LNCaP clone FGC (cell line): ENCODE results near the gene SLC9A3.

Source experiments
- DNase-seq: peaks from one replicate; pipeline ENCODE4 v3.0.0-alpha.2; 2011; ENCODE audit warnings: low read depth
- H3K4me3 ChIP-seq: 2 replicates; pipeline ENCODE4 v1.5.1; 2011; ENCODE audit warnings: mild to moderate bottlenecking, low read depth, low read length, control low read depth
- TF ChIP-seq, protein P1 (sequence below): IDR thresholded peaks from 2 replicates; pipeline ENCODE4 v1.5.1; 2012; ENCODE audit warnings: mild to moderate bottlenecking; ENCODE audit not compliant: control insufficient read depth, insufficient read depth; ENCODE audit errors: extremely low read depth

SLC9A3 gene

DNA sequence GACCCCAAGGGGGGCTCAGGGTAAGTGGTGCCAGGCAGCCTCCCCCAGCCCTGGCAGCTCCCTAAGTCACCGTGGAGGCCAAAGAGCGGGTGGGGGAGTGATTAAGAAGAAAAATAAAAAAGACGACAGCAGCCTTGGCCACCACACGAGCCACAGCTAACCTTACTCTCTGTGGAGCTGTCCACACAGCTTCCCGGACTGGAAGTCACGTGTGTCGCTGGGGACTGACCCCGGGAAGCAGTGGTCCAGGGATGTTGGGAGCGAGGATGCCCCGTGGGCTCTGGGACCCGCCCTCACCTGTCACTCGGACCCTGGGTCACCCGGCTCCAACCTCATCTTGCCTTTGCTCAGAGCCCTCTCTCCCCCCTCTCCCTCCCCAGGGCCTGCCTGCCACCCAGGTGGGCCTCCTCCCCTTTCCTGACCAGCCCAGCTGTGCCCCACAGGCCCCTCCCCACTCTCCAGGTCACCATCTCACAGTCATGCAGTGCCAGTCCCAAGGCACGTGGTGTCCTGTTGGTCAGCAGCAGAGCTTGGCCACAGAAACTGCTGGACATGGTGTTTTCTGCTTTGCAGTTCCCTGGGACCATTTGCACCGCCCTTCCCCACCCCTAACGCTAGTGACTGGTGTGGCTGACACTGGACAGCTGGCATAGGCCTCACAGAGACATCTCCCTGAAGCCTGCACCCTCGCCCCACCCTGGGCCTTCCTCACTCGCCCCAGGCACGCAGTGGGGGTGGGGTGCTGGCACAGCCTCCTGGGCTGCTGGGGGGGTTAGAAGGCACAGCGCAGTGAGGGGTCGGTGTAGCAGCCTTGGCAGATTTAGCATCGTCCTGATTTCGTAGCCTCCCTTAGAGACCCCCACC is 91.1 kb downstream of the SLC9A3 start:
- TF ChIP-seq, protein P1, sequence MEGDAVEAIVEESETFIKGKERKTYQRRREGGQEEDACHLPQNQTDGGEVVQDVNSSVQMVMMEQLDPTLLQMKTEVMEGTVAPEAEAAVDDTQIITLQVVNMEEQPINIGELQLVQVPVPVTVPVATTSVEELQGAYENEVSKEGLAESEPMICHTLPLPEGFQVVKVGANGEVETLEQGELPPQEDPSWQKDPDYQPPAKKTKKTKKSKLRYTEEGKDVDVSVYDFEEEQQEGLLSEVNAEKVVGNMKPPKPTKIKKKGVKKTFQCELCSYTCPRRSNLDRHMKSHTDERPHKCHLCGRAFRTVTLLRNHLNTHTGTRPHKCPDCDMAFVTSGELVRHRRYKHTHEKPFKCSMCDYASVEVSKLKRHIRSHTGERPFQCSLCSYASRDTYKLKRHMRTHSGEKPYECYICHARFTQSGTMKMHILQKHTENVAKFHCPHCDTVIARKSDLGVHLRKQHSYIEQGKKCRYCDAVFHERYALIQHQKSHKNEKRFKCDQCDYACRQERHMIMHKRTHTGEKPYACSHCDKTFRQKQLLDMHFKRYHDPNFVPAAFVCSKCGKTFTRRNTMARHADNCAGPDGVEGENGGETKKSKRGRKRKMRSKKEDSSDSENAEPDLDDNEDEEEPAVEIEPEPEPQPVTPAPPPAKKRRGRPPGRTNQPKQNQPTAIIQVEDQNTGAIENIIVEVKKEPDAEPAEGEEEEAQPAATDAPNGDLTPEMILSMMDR, result no peak
- no peak for DNase-seq
- no peak overlapping the region for H3K4me3 ChIP-seq

DNA sequence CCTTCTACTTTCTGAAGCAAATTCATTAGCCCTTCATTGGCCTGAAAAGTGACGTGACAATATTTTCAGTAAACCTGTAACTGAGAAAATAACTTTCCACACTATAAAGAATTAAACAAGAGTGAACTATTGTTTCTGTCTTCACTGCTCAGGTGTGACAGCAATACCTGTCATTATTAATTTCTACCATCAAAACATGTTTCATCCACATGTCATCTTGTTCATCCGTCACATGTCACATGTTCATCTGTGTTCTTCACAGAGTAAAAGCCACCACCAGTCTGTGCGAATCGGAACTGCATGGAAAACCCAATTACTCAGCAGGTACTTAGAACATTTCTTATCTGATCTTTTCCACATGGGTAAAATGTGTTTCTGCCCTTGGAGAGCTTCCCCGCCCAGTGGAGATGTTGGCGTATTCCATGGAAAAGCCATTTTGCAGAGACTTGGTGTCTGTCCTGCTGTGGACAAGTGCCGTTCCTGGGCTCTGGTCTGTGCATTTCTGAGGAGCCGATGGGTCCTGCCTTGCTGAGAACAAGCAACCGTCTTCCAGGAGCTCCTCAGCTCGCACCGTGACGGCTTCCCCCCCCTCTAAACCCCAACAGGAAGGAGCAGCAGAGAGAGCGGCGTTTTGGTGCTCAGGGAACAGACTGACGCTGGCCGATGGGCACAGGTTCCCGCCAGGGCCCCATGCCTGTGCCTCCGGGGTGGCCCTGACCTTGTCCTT is 91.9 kb downstream of the SLC9A3 start:
- TF ChIP-seq, protein P1, result no peak
- no peak for DNase-seq
- no peak overlapping the region for H3K4me3 ChIP-seq

GRCh38 chr5:431711-432050 is 92.6 kb downstream of the SLC9A3 start:
- no peak for DNase-seq
- no peak overlapping the region for H3K4me3 ChIP-seq
- TF ChIP-seq, protein P1, result no peak

- no peak for DNase-seq
- TF ChIP-seq, protein P1, result peak; percentile 65
- H3K4me3 ChIP-seq, result no peak overlapping the region
These were observed 93.1 kb downstream of the SLC9A3 start for GRCh38 chr5:431001-431710.

- TF ChIP-seq, protein P1, result no peak
- DNase-seq, result no peak
- no peak overlapping the region for H3K4me3 ChIP-seq
These were observed 93.9 kb downstream of the SLC9A3 start for GRCh38 chr5:430214-430925.

- DNase-seq, result no peak
- H3K4me3 ChIP-seq, result no peak overlapping the region
- TF ChIP-seq, protein P1, result no peak
These were observed 94.6 kb downstream of the SLC9A3 start for GRCh38 chr5:429453-430188.
